Suprapubic skin (tissue), 4 donors: ENCODE data around the gene NAV3. TPM values are rescaled to one million over a fixed set of nuclear protein-coding genes. Genes with fewer than 3 reads are reported as not detected.
A peak's percentile ranks its signal among the peaks of the same experiment; 100 is the strongest.

Experiments
- DNase-seq, 2 donors: peaks; one replicate each; pipeline ENCODE4 v3.0.0-alpha.2; 2019; ENCODE audit warnings: low spot score in 2 of 2
- H3K27ac ChIP-seq: fragments of 200-600 bp; sonication (generic); one replicate; pipeline ENCODE4 v1.5.1; 2019
- H3K27me3 ChIP-seq: fragments of 200-600 bp; sonication (generic); one replicate; pipeline ENCODE4 v1.5.1; 2019
- H3K36me3 ChIP-seq: fragments of 200-600 bp; sonication (generic); one replicate; pipeline ENCODE4 v1.5.1; 2019
- H3K4me1 ChIP-seq: fragments of 200-600 bp; sonication (generic); one replicate; pipeline ENCODE4 v1.5.1; 2019
- H3K4me3 ChIP-seq: fragments of 200-600 bp; sonication (generic); one replicate; pipeline ENCODE4 v1.5.1; 2019; ENCODE audit warnings: mild to moderate bottlenecking
- H3K9me3 ChIP-seq: fragments of 200-600 bp; sonication (generic); one replicate; pipeline ENCODE4 v1.5.1; 2019
- CTCF ChIP-seq, 2 donors: fragments of 200-600 bp in 1 of 2; fragments of 450-650 bp in 1 of 2; sonication (generic) in 1 of 2; IDR thresholded peaks; one replicate each; pipeline ENCODE4 v1.5.1; 2016 to 2019; ENCODE audit warnings: antibody characterized with exemption in 2 of 2, mild to moderate bottlenecking in 1 of 2, moderate library complexity in 1 of 2
- EP300 ChIP-seq: sonication (generic); formaldehyde crosslinking; IDR thresholded peaks from one replicate; pipeline ENCODE4 v1.6.1; 2017; ENCODE audit warnings: antibody characterized with exemption
- POLR2A ChIP-seq, 2 donors: fragments of 450-650 bp; IDR thresholded peaks; one replicate each; pipeline ENCODE4 v1.6.1; 2017; ENCODE audit warnings: antibody characterized with exemption in 2 of 2, mild to moderate bottlenecking in 2 of 2, moderate library complexity in 2 of 2
- POLR2AphosphoS5 ChIP-seq, 3 donors: sonication (generic); formaldehyde crosslinking; IDR thresholded peaks; one replicate each; pipeline ENCODE4 v1.6.1; 2017; ENCODE audit warnings: antibody characterized with exemption in 3 of 3
- WGBS: methylation state at CpG from one replicate; pipeline ENCODE4 v1.1.5; 2018; 5-methylcytosine and 5-hydroxymethylcytosine counted together
- total RNA-seq, 4 donors: library from RNA; depleted of rRNA; stranded (reverse); fragments of >200 nt; gene quantifications; one replicate each; pipeline ENCODE4 v1.1.0, GENCODE V29; 2016

The NAV3 gene
- total RNA-seq, 4 donors from 2014 or later = 11.7 to 20.9 (median 15.7) TPM

- TF ChIP-seq CTCF (IDR thresholded peaks at IDR 0.05) = no peak
- Histone ChIP-seq H3K4me3 (no peak overlapping the region), H3K27me3 (no peaks in the 10 kb centered on the region), H3K36me3 (no peaks in the 10 kb centered on the region), H3K4me1 (no peaks in the 10 kb centered on the region), H3K9me3 (no peaks in the 10 kb centered on the region), H3K27ac (no peak overlapping the region)
- WGBS = 91% methylated on average over 3 of the region's 3 CpGs
- DNase-seq = no peak
Observed at GRCh38 chr12:77919450-77919849, 88.8 kb downstream of the NAV3 start.

- H3K9me3 ChIP-seq = no peaks in the 10 kb centered on the region
- WGBS = 75% methylated on average over 1 of the region's 1 CpG
- H3K27ac ChIP-seq = no peak overlapping the region
- no peak overlapping the region for H3K4me3 ChIP-seq
- no peaks in the 10 kb centered on the region for H3K36me3 ChIP-seq
- DNase-seq = no peak
- H3K27me3 ChIP-seq = no peaks in the 10 kb centered on the region
- TF ChIP-seq CTCF (IDR thresholded peaks at IDR 0.05) (no peak), POLR2A (IDR thresholded peaks at IDR 0.05) (no peak), POLR2AphosphoS5 (IDR thresholded peaks at IDR 0.05) (no peak), EP300 (no peak)
- no peaks in the 10 kb centered on the region for H3K4me1 ChIP-seq
Observed at GRCh38 chr12:77923882-77924281, 93.2 kb downstream of the NAV3 start.

GRCh38 chr12:77924703-77925102 is 94.0 kb downstream of the NAV3 start:
- H3K27ac ChIP-seq = no peak overlapping the region
- WGBS = 62% methylated on average over 2 of the region's 2 CpGs
- no peaks in the 10 kb centered on the region for H3K27me3 ChIP-seq
- no peaks in the 10 kb centered on the region for H3K36me3 ChIP-seq
- H3K4me3 ChIP-seq = no peak overlapping the region
- no peaks in the 10 kb centered on the region for H3K4me1 ChIP-seq
- H3K9me3 ChIP-seq = no peaks in the 10 kb centered on the region
- DNase-seq = no peak
- no peak for TF ChIP-seq POLR2A (IDR thresholded peaks at IDR 0.05)
- TF ChIP-seq POLR2AphosphoS5 (IDR thresholded peaks at IDR 0.05) = no peak
- TF ChIP-seq CTCF (IDR thresholded peaks at IDR 0.05) = no peak
- TF ChIP-seq EP300 = no peak

- Histone ChIP-seq H3K27ac (no peak overlapping the region), H3K27me3 (no peaks in the 10 kb centered on the region), H3K36me3 (no peaks in the 10 kb centered on the region), H3K4me1 (no peaks in the 10 kb centered on the region), H3K4me3 (no peak overlapping the region), H3K9me3 (no peaks in the 10 kb centered on the region)
- DNase-seq = peak; percentile 74 to 78
- TF ChIP-seq POLR2AphosphoS5 (IDR thresholded peaks at IDR 0.05) (no peak), CTCF (IDR thresholded peaks at IDR 0.05) (peak; percentile 55 to 78), POLR2A (IDR thresholded peaks at IDR 0.05) (no peak), EP300 (no peak)
- 1% methylated on average over 6 of the region's 6 CpGs for WGBS
Observed at GRCh38 chr12:77925536-77926108, 94.9 kb downstream of the NAV3 start.

- DNase-seq = no peak
- 92% methylated on average over 8 of the region's 8 CpGs for WGBS
- Histone ChIP-seq H3K9me3 (no peaks in the 10 kb centered on the region), H3K27me3 (no peaks in the 10 kb centered on the region), H3K27ac (no peak overlapping the region), H3K36me3 (no peaks in the 10 kb centered on the region), H3K4me1 (no peaks in the 10 kb centered on the region), H3K4me3 (no peak overlapping the region)
- TF ChIP-seq EP300 (no peak), POLR2A (IDR thresholded peaks at IDR 0.05) (no peak), POLR2AphosphoS5 (IDR thresholded peaks at IDR 0.05) (no peak), CTCF (IDR thresholded peaks at IDR 0.05) (no peak)
Observed at GRCh38 chr12:77928078-77928477, 97.4 kb downstream of the NAV3 start.
